Uterus (tissue), 4 donors: ENCODE results near the gene FBN2. TPM values are rescaled to one million over a fixed set of nuclear protein-coding genes. Genes with fewer than 3 reads are reported as not detected.

Experiments
- DNase-seq, 2 donors: peaks; one replicate each; pipeline ENCODE4 v3.0.0-alpha.2; 2019 to 2020
- H3K27ac ChIP-seq, 2 donors: fragments of 200-600 bp; sonication (generic); 1 replicate in 1 of 2; 2 replicates in 1 of 2; pipeline ENCODE4 v1.5.1; 2016 to 2018
- H3K27me3 ChIP-seq, 2 donors: fragments of 200-600 bp; sonication (generic); one replicate each; pipeline ENCODE4 v1.5.1; 2018 to 2019; ENCODE audit warnings: control low read depth in 1 of 2
- H3K36me3 ChIP-seq, 2 donors: fragments of 200-600 bp; sonication (generic); one replicate each; pipeline ENCODE4 v1.5.1; 2019; ENCODE audit warnings: control low read depth in 1 of 2
- H3K4me1 ChIP-seq, 2 donors: fragments of 200-600 bp; sonication (generic); one replicate each; pipeline ENCODE4 v1.5.1; 2018 to 2019; ENCODE audit warnings: control low read depth in 1 of 2
- H3K4me3 ChIP-seq, 2 donors: fragments of 200-600 bp; sonication (generic); 1 replicate in 1 of 2; 2 replicates in 1 of 2; pipeline ENCODE4 v1.5.1; 2018 to 2019; ENCODE audit warnings: mild to moderate bottlenecking in 1 of 2
- H3K9me3 ChIP-seq, 2 donors: fragments of 200-600 bp; sonication (generic); one replicate each; pipeline ENCODE4 v1.5.1; 2019; ENCODE audit warnings: control low read depth in 1 of 2
- POLR2A ChIP-seq, 2 donors: fragments of 450-650 bp; IDR thresholded peaks; one replicate each; pipeline ENCODE4 v1.6.1; 2016; ENCODE audit warnings: antibody characterized with exemption in 2 of 2, mild to moderate bottlenecking in 1 of 2, moderate library complexity in 1 of 2
- intact Hi-C: fragments of 100-400 bp; cut with DNase I; formaldehyde crosslinking; loops from one replicate; pipeline ENCODE4 v1.15.1; 2023; ENCODE audit warnings: low total_unique reads
- total RNA-seq, 4 donors: library from RNA; depleted of rRNA in 3 of 4; stranded (reverse); fragments of >200 nt in 3 of 4; gene quantifications; one replicate each; pipeline versions ENCODE4 v1.1.0 to v1.2.4, GENCODE V29; 2014 to 2023
- TF ChIP-seq, protein P1 (sequence below), 4 experiments: fragments of 200-600 bp in 2 of 4; fragments of 450-650 bp in 2 of 4; sonication (generic) in 2 of 4; IDR thresholded peaks; one replicate each; pipeline ENCODE4 v1.5.1; 2016 to 2019; ENCODE audit warnings: antibody characterized with exemption in 4 of 4, mild to moderate bottlenecking in 2 of 4, moderate library complexity in 1 of 4
- donor health status: DM: yes; HTN: yes; CAD: no.

FBN2 gene
- total RNA-seq, 4 donors from 2014 or later = 1.0 to 389 (median 2.8) TPM

DNA sequence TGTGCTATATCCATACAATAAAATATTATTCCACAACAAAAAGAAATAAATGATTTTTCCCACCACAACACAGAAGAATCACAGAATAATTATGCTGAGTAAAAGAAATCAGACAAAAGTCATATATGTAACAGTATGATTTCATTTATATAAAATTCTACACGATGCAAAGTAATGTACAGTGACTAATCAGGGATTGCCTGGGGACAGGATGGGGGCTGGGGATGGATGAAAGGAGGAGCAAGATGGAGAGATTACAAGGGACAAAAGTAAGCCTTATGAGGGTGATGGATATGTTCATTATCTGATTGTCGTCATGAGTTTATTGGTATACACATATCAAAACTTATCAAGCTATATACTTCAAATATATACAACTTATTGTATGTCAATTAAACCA, 154.0 kb downstream of the FBN2 start:
- no peak for TF ChIP-seq POLR2A (IDR thresholded peaks at IDR 0.05)
- Histone ChIP-seq H3K36me3 (no peaks in the 10 kb centered on the region), H3K9me3 (no peaks in the 10 kb centered on the region), H3K27ac (no peak overlapping the region), H3K4me3 (no peak overlapping the region), H3K27me3 (no peaks in the 10 kb centered on the region), H3K4me1 (no peaks in the 10 kb centered on the region)
- DNase-seq = no peak
- intact Hi-C loops = no loop called here

- H3K36me3 ChIP-seq = no peaks in the 10 kb centered on the region
- no peaks in the 10 kb centered on the region for H3K9me3 ChIP-seq
- intact Hi-C loops = no loop called here
- no peak overlapping the region for H3K4me3 ChIP-seq
- no peak overlapping the region for H3K27ac ChIP-seq
- no peaks in the 10 kb centered on the region for H3K4me1 ChIP-seq
- no peak for DNase-seq
- H3K27me3 ChIP-seq = no peaks in the 10 kb centered on the region
- TF ChIP-seq, protein P1, sequence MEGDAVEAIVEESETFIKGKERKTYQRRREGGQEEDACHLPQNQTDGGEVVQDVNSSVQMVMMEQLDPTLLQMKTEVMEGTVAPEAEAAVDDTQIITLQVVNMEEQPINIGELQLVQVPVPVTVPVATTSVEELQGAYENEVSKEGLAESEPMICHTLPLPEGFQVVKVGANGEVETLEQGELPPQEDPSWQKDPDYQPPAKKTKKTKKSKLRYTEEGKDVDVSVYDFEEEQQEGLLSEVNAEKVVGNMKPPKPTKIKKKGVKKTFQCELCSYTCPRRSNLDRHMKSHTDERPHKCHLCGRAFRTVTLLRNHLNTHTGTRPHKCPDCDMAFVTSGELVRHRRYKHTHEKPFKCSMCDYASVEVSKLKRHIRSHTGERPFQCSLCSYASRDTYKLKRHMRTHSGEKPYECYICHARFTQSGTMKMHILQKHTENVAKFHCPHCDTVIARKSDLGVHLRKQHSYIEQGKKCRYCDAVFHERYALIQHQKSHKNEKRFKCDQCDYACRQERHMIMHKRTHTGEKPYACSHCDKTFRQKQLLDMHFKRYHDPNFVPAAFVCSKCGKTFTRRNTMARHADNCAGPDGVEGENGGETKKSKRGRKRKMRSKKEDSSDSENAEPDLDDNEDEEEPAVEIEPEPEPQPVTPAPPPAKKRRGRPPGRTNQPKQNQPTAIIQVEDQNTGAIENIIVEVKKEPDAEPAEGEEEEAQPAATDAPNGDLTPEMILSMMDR (IDR thresholded peaks at IDR 0.05) = no peak
- no peak for TF ChIP-seq POLR2A (IDR thresholded peaks at IDR 0.05)
Measured at GRCh38 chr5:128380337-128380736, 157.7 kb downstream of the FBN2 start.

GRCh38 chr5:128378632-128379031, 159.4 kb downstream of the FBN2 start:
- TF ChIP-seq, protein P1 (IDR thresholded peaks at IDR 0.05) = no peak
- no peak for TF ChIP-seq POLR2A (IDR thresholded peaks at IDR 0.05)
- Histone ChIP-seq H3K9me3 (no peaks in the 10 kb centered on the region), H3K27me3 (no peaks in the 10 kb centered on the region), H3K4me1 (no peaks in the 10 kb centered on the region), H3K27ac (no peak overlapping the region), H3K4me3 (no peak overlapping the region), H3K36me3 (no peaks in the 10 kb centered on the region)
- DNase-seq = no peak
- intact Hi-C loops = no loop called here

DNA sequence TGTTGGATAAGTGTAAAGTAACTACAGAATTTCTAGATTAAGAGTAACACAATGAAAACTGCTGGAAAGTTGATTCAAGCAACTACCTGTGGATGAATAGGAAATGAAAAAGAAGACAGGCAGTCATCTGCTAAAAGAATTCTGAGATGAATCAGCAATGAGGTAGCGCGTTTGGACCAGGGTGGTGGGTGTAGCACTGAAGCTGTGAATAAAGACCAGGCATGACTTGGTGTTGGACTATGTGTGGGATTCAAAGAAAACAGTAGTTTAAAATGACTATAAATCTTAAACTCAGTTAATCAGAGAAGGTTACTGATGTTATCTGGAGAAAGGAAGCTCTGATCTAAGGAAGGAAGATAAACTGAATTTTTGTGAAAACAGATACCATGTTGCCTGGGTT, 159.8 kb downstream of the FBN2 start:
- Histone ChIP-seq H3K4me1 (no peaks in the 10 kb centered on the region), H3K27ac (no peak overlapping the region), H3K27me3 (no peaks in the 10 kb centered on the region), H3K36me3 (no peaks in the 10 kb centered on the region), H3K9me3 (no peaks in the 10 kb centered on the region), H3K4me3 (no peak overlapping the region)
- no peak for DNase-seq
- intact Hi-C loops = no loop called here
- no peak for TF ChIP-seq POLR2A (IDR thresholded peaks at IDR 0.05)
- TF ChIP-seq, protein P1 (IDR thresholded peaks at IDR 0.05) = no peak

GRCh38 chr5:128376577-128376976, 161.5 kb downstream of the FBN2 start:
- Histone ChIP-seq H3K27ac (no peak overlapping the region), H3K9me3 (no peaks in the 10 kb centered on the region), H3K27me3 (no peaks in the 10 kb centered on the region), H3K36me3 (no peaks in the 10 kb centered on the region), H3K4me3 (no peak overlapping the region), H3K4me1 (no peaks in the 10 kb centered on the region)
- intact Hi-C loops = no loop called here
- DNase-seq = no peak
- TF ChIP-seq, protein P1 (IDR thresholded peaks at IDR 0.05) = no peak
- no peak for TF ChIP-seq POLR2A (IDR thresholded peaks at IDR 0.05)

DNA sequence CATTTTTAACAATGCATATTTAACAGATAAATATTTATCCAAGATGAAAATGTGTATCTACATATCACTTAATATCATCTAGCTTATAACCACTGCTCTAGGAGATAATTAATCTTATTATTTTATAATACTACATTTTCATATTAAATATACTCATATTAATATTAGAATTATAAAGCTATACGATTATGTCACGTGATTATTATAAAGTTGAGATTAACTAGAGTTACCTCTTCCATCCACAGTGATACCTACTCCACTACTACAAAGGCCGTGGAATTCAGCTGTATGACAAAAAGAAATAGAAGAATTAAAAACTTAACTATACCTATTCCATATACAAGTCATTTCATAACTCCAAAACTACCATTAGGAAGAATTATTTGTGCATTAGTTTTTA, 171.9 kb downstream of the FBN2 start:
- DNase-seq = no peak
- no peaks in the 10 kb centered on the region for H3K9me3 ChIP-seq
- H3K4me3 ChIP-seq = no peak overlapping the region
- intact Hi-C loops = no loop called here
- no peak for TF ChIP-seq POLR2A (IDR thresholded peaks at IDR 0.05)
- TF ChIP-seq, protein P1 (IDR thresholded peaks at IDR 0.05) = no peak
- H3K27ac ChIP-seq = no peak overlapping the region
- no peaks in the 10 kb centered on the region for H3K4me1 ChIP-seq
- no peaks in the 10 kb centered on the region for H3K27me3 ChIP-seq
- H3K36me3 ChIP-seq = peaks cover 0 to 5% of the 10 kb centered on the region in 2 donors
